SK-N-SH treated with all-trans-retinoic acid at 6 μM for 48 hours (cell line): Measurements from ENCODE around the gene KIRREL3.

ENCODE experiments used
- ARNTL ChIP-seq: fragments of 450-650 bp; formaldehyde crosslinking; IDR thresholded peaks from 2 replicates; pipeline ENCODE4 v1.5.0; 2020; ENCODE audit warnings: low read depth, mild to moderate bottlenecking, moderate library complexity, borderline replicate concordance
- CSDC2 ChIP-seq: fragments of 250-450 bp; sonication (Bioruptor Pico); IDR thresholded peaks from 2 replicates; pipeline ENCODE4 v1.5.0; 2020; ENCODE audit warnings: mild to moderate bottlenecking, moderate library complexity
- ISL1 ChIP-seq: fragments of 250-450 bp; sonication (Bioruptor Pico); IDR thresholded peaks from 2 replicates; pipeline ENCODE4 v2.1.2; 2022; ENCODE audit warnings: mild to moderate bottlenecking, moderate library complexity
- SNAI2 ChIP-seq: fragments of 250-450 bp; sonication (Bioruptor Pico); IDR thresholded peaks from 2 replicates; pipeline ENCODE4 v1.5.0; 2020; ENCODE audit warnings: mild to moderate bottlenecking, moderate library complexity
- TCF4 ChIP-seq: fragments of 250-450 bp; sonication (Bioruptor Pico); IDR thresholded peaks from 2 replicates; pipeline ENCODE4 v1.8.0; 2021; ENCODE audit warnings: mild to moderate bottlenecking, moderate library complexity, borderline replicate concordance
- TOX ChIP-seq: fragments of 250-450 bp; sonication (Bioruptor Pico); IDR thresholded peaks from 2 replicates; pipeline ENCODE4 v1.8.0; 2021; ENCODE audit warnings: mild to moderate bottlenecking, moderate library complexity, borderline replicate concordance
- ZFP3 ChIP-seq: fragments of 250-450 bp; sonication (Bioruptor Pico); IDR thresholded peaks from 2 replicates; pipeline ENCODE4 v1.5.0; 2020; ENCODE audit warnings: mild to moderate bottlenecking, moderate library complexity
- ZFP30 ChIP-seq: fragments of 450-650 bp; formaldehyde crosslinking; IDR thresholded peaks from 2 replicates; pipeline ENCODE4 v1.5.0; 2022; ENCODE audit warnings: mild to moderate bottlenecking, moderate library complexity
- ZNF70 ChIP-seq: fragments of 450-650 bp; formaldehyde crosslinking; IDR thresholded peaks from 2 replicates; pipeline ENCODE4 v1.5.0; 2020; ENCODE audit warnings: mild to moderate bottlenecking, moderate library complexity
- TF ChIP-seq, protein P1 (sequence below): fragments of 250-450 bp; sonication (Bioruptor Pico); IDR thresholded peaks from 2 replicates; pipeline ENCODE4 v1.5.0; 2020; ENCODE audit warnings: mild to moderate bottlenecking, moderate library complexity
- TF ChIP-seq, protein P2 (sequence below): fragments of 250-450 bp; sonication (Bioruptor Pico); IDR thresholded peaks from 2 replicates; pipeline ENCODE4 v1.8.0; 2020; ENCODE audit warnings: mild to moderate bottlenecking, moderate library complexity, borderline replicate concordance
- TF ChIP-seq, protein P3 (sequence below): fragments of 250-450 bp; sonication (Bioruptor Pico); IDR thresholded peaks from 2 replicates; pipeline ENCODE4 v1.5.1; 2020; ENCODE audit warnings: low read depth, mild to moderate bottlenecking, moderate library complexity

DNA sequence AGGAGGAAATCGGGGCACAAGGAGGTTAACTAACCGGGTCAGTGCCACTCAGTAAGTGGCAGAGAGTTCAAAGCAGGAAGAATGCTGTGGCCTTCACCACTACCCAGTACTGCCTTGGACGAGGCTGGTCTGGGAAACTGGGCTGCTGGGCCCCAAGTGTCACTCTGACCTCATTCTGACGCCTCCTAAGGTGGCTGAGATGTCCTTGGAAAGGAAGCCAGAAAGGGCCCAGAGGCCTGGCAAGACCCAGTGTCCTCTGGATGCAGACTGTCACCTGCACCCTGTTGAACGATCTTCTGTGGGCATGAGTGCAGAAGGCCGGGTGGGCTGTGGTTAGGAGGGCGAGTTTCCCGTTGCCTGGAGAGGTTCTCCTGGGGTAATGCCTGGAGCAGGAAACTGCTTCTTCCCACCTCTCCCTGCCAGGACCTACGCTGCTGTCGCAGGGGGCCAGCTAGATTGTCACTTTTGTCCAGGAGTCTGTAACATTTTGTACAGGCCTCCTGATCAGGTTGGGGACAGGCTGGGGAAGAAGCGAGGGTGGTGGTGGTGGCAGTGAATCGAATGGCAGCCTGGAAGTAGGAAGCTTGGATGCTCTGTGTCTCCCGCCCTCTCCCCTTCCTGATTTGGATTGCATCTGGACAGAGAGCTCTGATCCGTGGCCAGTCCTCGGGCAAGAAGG, 540.0 kb downstream of the KIRREL3 start:
- TF ChIP-seq CSDC2 (no peak), SNAI2 (no peak), ZFP3 (CRISPR knock-in tag) (no peak), ISL1 (CRISPR knock-in tag) (no peak), ZFP30 (CRISPR knock-in tag) (no peak), ARNTL (CRISPR knock-in tag) (no peak), TOX (CRISPR knock-in tag) (no peak), ZNF70 (CRISPR knock-in tag) (no peak), TCF4 (CRISPR knock-in tag) (no peak)
- TF ChIP-seq, protein P1, sequence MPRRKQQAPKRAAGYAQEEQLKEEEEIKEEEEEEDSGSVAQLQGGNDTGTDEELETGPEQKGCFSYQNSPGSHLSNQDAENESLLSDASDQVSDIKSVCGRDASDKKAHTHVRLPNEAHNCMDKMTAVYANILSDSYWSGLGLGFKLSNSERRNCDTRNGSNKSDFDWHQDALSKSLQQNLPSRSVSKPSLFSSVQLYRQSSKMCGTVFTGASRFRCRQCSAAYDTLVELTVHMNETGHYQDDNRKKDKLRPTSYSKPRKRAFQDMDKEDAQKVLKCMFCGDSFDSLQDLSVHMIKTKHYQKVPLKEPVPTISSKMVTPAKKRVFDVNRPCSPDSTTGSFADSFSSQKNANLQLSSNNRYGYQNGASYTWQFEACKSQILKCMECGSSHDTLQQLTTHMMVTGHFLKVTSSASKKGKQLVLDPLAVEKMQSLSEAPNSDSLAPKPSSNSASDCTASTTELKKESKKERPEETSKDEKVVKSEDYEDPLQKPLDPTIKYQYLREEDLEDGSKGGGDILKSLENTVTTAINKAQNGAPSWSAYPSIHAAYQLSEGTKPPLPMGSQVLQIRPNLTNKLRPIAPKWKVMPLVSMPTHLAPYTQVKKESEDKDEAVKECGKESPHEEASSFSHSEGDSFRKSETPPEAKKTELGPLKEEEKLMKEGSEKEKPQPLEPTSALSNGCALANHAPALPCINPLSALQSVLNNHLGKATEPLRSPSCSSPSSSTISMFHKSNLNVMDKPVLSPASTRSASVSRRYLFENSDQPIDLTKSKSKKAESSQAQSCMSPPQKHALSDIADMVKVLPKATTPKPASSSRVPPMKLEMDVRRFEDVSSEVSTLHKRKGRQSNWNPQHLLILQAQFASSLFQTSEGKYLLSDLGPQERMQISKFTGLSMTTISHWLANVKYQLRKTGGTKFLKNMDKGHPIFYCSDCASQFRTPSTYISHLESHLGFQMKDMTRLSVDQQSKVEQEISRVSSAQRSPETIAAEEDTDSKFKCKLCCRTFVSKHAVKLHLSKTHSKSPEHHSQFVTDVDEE (CRISPR knock-in tag) = no peak
- TF ChIP-seq, protein P2, sequence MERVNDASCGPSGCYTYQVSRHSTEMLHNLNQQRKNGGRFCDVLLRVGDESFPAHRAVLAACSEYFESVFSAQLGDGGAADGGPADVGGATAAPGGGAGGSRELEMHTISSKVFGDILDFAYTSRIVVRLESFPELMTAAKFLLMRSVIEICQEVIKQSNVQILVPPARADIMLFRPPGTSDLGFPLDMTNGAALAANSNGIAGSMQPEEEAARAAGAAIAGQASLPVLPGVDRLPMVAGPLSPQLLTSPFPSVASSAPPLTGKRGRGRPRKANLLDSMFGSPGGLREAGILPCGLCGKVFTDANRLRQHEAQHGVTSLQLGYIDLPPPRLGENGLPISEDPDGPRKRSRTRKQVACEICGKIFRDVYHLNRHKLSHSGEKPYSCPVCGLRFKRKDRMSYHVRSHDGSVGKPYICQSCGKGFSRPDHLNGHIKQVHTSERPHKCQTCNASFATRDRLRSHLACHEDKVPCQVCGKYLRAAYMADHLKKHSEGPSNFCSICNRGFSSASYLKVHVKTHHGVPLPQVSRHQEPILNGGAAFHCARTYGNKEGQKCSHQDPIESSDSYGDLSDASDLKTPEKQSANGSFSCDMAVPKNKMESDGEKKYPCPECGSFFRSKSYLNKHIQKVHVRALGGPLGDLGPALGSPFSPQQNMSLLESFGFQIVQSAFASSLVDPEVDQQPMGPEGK (CRISPR knock-in tag) = no peak
- TF ChIP-seq, protein P3, sequence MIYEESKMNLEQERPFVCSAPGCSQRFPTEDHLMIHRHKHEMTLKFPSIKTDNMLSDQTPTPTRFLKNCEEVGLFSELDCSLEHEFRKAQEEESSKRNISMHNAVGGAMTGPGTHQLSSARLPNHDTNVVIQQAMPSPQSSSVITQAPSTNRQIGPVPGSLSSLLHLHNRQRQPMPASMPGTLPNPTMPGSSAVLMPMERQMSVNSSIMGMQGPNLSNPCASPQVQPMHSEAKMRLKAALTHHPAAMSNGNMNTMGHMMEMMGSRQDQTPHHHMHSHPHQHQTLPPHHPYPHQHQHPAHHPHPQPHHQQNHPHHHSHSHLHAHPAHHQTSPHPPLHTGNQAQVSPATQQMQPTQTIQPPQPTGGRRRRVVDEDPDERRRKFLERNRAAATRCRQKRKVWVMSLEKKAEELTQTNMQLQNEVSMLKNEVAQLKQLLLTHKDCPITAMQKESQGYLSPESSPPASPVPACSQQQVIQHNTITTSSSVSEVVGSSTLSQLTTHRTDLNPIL (CRISPR knock-in tag) = no peak
